SK-N-SH treated with all-trans-retinoic acid at 6 μM for 48 hours (cell line): ENCODE data around the gene B9D1.

Experiments used
- ATAC-seq: fragments of 200-7000 bp; cut with Tn5 transposase; 3 replicates; pipeline ENCODE4 v1.9.1; 2020; ENCODE audit warnings: mild to moderate bottlenecking, moderate library complexity
- ARNTL ChIP-seq: fragments of 450-650 bp; formaldehyde crosslinking; IDR thresholded peaks from 2 replicates; pipeline ENCODE4 v1.5.0; 2020; ENCODE audit warnings: low read depth, mild to moderate bottlenecking, moderate library complexity, borderline replicate concordance
- BACH2 ChIP-seq: fragments of 250-450 bp; sonication (Bioruptor Pico); IDR thresholded peaks from 2 replicates; pipeline ENCODE4 v1.9.0; 2021; ENCODE audit warnings: mild to moderate bottlenecking, borderline replicate concordance
- CREB5 ChIP-seq: fragments of 250-450 bp; sonication (Bioruptor Pico); IDR thresholded peaks from 2 replicates; pipeline ENCODE4 v1.5.1; 2020; ENCODE audit warnings: low read depth, mild to moderate bottlenecking, moderate library complexity
- CSDC2 ChIP-seq: fragments of 250-450 bp; sonication (Bioruptor Pico); IDR thresholded peaks from 2 replicates; pipeline ENCODE4 v1.5.0; 2020; ENCODE audit warnings: mild to moderate bottlenecking, moderate library complexity
- CSRNP3 ChIP-seq: fragments of 250-450 bp; sonication (Bioruptor Pico); IDR thresholded peaks from 2 replicates; pipeline ENCODE4 v1.5.1; 2021; ENCODE audit warnings: mild to moderate bottlenecking, moderate library complexity
- ESRRG ChIP-seq: fragments of 250-450 bp; sonication (Bioruptor Pico); IDR thresholded peaks from 2 replicates; pipeline ENCODE4 v1.6.1; 2021; ENCODE audit warnings: mild to moderate bottlenecking
- GLIS3 ChIP-seq: fragments of 250-450 bp; sonication (Bioruptor Pico); IDR thresholded peaks from 2 replicates; pipeline ENCODE4 v1.5.0; 2020; ENCODE audit warnings: mild to moderate bottlenecking, moderate library complexity
- ISL1 ChIP-seq: fragments of 250-450 bp; sonication (Bioruptor Pico); IDR thresholded peaks from 2 replicates; pipeline ENCODE4 v2.1.2; 2022; ENCODE audit warnings: mild to moderate bottlenecking, moderate library complexity
- OSR1 ChIP-seq: fragments of 250-450 bp; sonication (Bioruptor Pico); IDR thresholded peaks from 2 replicates; pipeline ENCODE4 v1.8.0; 2022; ENCODE audit warnings: moderate library complexity, mild to moderate bottlenecking, inconsistent platforms
- PATZ1 ChIP-seq: fragments of 250-450 bp; sonication (Bioruptor Pico); IDR thresholded peaks from 2 replicates; pipeline ENCODE4 v1.8.0; 2020; ENCODE audit warnings: mild to moderate bottlenecking, moderate library complexity, borderline replicate concordance
- RARB ChIP-seq: fragments of 250-450 bp; sonication (Bioruptor Pico); IDR thresholded peaks from 2 replicates; pipeline ENCODE4 v1.8.0; 2021; ENCODE audit warnings: mild to moderate bottlenecking, moderate library complexity
- SNAI2 ChIP-seq: fragments of 250-450 bp; sonication (Bioruptor Pico); IDR thresholded peaks from 2 replicates; pipeline ENCODE4 v1.5.0; 2020; ENCODE audit warnings: mild to moderate bottlenecking, moderate library complexity
- TCF4 ChIP-seq: fragments of 250-450 bp; sonication (Bioruptor Pico); IDR thresholded peaks from 2 replicates; pipeline ENCODE4 v1.8.0; 2021; ENCODE audit warnings: mild to moderate bottlenecking, moderate library complexity, borderline replicate concordance
- TOX ChIP-seq: fragments of 250-450 bp; sonication (Bioruptor Pico); IDR thresholded peaks from 2 replicates; pipeline ENCODE4 v1.8.0; 2021; ENCODE audit warnings: mild to moderate bottlenecking, moderate library complexity, borderline replicate concordance
- ZC3H10 ChIP-seq: fragments of 250-450 bp; sonication (Bioruptor Pico); IDR thresholded peaks from 2 replicates; pipeline ENCODE4 v1.5.1; 2021; ENCODE audit warnings: mild to moderate bottlenecking, moderate library complexity
- ZFP3 ChIP-seq: fragments of 250-450 bp; sonication (Bioruptor Pico); IDR thresholded peaks from 2 replicates; pipeline ENCODE4 v1.5.0; 2020; ENCODE audit warnings: mild to moderate bottlenecking, moderate library complexity
- ZFP30 ChIP-seq: fragments of 450-650 bp; formaldehyde crosslinking; IDR thresholded peaks from 2 replicates; pipeline ENCODE4 v1.5.0; 2022; ENCODE audit warnings: mild to moderate bottlenecking, moderate library complexity
- ZNF565 ChIP-seq: fragments of 450-650 bp; formaldehyde crosslinking; conservative IDR thresholded peaks from 2 replicates; pipeline ENCODE4 v1.5.0; 2020; ENCODE audit warnings: low read depth, mild to moderate bottlenecking, moderate library complexity
- ZNF70 ChIP-seq: fragments of 450-650 bp; formaldehyde crosslinking; IDR thresholded peaks from 2 replicates; pipeline ENCODE4 v1.5.0; 2020; ENCODE audit warnings: mild to moderate bottlenecking, moderate library complexity
- ZNF8 ChIP-seq: fragments of 450-650 bp; formaldehyde crosslinking; IDR thresholded peaks from 2 replicates; pipeline ENCODE4 v1.5.0; 2020; ENCODE audit warnings: mild to moderate bottlenecking, moderate library complexity
- TF ChIP-seq, protein P1 (sequence below): fragments of 250-450 bp; sonication (Bioruptor Pico); IDR thresholded peaks from 2 replicates; pipeline ENCODE4 v1.8.0; 2021; ENCODE audit warnings: low read depth, mild to moderate bottlenecking, moderate library complexity, borderline replicate concordance

Gene B9D1

DNA sequence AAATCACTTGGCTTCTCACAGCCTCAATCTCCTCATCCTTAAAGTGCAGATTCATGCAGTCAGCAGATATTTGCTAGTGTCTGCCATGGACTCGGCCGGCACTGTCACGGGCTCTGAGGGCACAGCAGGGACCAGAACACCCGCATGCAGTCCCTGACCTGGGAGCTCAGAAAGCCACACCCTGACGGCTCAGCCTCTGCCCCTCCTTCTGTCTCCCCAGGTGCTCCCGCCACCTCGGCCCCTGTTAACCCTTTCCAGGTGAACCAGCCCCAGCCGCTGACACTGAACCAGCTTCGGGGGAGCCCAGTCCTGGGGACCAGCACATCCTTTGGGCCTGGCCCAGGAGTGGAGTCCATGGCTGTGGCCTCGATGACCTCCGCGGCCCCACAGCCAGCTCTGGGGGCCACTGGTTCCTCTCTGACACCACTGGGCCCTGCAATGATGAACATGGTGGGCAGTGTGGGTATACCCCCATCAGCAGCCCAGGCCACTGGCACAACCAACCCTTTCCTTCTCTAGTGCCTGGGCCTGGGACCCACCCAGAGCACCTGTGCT, 28.7 kb downstream of the B9D1 start:
- TF ChIP-seq CREB5 = no peak
- TF ChIP-seq ZFP3 = no peak
- no peak for TF ChIP-seq ZNF70 (CRISPR knock-in tag)
- TF ChIP-seq PATZ1 (CRISPR knock-in tag) = no peak
- no peak for TF ChIP-seq ZFP30 (CRISPR knock-in tag)
- TF ChIP-seq ISL1 (CRISPR knock-in tag) = no peak
- TF ChIP-seq ZC3H10 (CRISPR knock-in tag) = no peak
- no peak for ATAC-seq

DNA sequence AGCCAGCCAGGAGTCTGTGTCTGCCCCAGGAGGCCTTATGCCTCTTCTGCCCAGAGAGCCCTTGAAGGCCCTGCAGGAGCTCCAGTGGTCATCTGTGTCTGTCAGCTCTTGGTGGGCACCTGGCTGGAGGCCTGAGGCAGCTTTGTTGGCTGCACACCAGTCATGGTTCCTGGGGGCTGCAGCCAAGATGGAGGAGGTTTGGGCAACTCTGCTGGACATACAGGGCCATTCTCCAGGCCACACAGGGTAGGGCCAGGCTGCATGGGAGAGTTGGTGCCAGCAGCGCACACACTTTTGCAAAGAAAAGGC, 29.4 kb downstream of the B9D1 start:
- TF ChIP-seq, protein P1, sequence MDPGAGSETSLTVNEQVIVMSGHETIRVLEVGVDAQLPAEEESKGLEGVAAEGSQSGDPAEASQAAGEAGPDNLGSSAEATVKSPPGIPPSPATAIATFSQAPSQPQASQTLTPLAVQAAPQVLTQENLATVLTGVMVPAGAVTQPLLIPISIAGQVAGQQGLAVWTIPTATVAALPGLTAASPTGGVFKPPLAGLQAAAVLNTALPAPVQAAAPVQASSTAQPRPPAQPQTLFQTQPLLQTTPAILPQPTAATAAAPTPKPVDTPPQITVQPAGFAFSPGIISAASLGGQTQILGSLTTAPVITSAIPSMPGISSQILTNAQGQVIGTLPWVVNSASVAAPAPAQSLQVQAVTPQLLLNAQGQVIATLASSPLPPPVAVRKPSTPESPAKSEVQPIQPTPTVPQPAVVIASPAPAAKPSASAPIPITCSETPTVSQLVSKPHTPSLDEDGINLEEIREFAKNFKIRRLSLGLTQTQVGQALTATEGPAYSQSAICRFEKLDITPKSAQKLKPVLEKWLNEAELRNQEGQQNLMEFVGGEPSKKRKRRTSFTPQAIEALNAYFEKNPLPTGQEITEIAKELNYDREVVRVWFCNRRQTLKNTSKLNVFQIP (CRISPR knock-in tag) = no peak
- TF ChIP-seq ARNTL (CRISPR knock-in tag) = no peak
- TF ChIP-seq CSRNP3 (CRISPR knock-in tag) = no peak
- TF ChIP-seq ZFP30 (CRISPR knock-in tag) = no peak
- no peak for TF ChIP-seq ISL1 (CRISPR knock-in tag)
- no peak for TF ChIP-seq ZNF565 (CRISPR knock-in tag)
- no peak for TF ChIP-seq BACH2 (CRISPR knock-in tag)
- no peak for TF ChIP-seq ZFP3
- TF ChIP-seq, all 23 proteins: peak for 0
- no peak for ATAC-seq

GRCh38 chr17:19332371-19333131, 30.0 kb downstream of the B9D1 start:
- no peak for TF ChIP-seq SNAI2
- ATAC-seq = no peak

DNA sequence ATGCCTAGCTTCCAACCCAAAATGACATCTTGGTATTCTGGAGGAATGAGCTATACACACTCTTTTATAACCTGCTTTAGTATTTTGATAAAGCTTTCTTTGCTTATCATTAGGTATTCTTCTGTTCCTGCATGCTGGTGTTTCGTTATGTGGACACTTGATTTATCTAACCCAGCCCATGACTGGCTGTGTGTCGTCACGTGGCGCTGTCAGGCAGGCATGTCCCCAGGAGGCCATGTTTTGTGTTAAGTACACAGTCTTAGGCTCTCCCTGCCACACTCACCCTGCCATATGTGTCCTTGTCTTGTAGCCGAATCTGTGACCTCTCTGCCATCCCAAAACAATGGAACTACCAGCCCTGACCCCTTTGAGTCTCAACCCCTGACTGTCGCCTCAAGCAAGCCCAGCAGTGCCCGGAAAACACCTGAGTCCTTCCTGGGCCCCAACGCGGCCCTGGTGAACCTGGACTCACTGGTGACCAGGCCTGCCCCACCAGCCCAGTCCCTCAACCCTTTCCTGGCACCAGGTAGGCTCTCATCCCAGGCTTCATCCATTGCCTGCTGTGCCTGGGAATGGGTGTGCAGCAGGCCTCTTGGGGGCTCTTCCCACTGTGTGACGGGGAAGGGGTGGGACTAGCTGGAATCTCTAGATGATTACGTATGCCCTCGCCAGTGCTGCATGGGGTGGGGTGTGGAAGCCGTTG, 30.8 kb downstream of the B9D1 start:
- no peak for ATAC-seq
- TF ChIP-seq ZNF8 (CRISPR knock-in tag) (no peak), BACH2 (CRISPR knock-in tag) (no peak)

DNA sequence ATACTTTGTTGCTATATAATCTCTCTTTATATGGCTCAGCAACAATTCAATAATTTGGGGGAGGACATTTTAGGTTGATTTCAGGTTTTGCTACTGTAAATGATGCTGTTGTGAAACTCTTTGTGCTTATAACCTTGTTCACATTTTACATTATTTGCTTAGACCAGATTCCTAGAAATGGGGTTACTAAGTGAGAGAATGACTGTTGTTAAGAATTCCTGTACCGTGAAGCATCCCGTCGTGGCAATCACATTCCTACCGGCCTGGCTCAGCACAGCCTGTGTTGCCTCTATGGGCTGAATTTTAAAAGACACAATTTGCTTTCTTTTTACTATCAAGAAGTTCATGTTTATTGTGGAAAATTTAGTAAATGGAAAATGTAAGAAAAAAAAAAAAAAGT, 31.4 kb downstream of the B9D1 start:
- peak; percentile 79 for ATAC-seq
- TF ChIP-seq SNAI2 (no peak), ISL1 (CRISPR knock-in tag) (no peak), ZNF565 (CRISPR knock-in tag) (no peak), ESRRG (no peak), CSDC2 (no peak), ZC3H10 (CRISPR knock-in tag) (no peak), ZNF70 (CRISPR knock-in tag) (no peak), TCF4 (no peak), CSRNP3 (CRISPR knock-in tag) (no peak), OSR1 (CRISPR knock-in tag) (no peak), ARNTL (CRISPR knock-in tag) (no peak), ZFP30 (CRISPR knock-in tag) (no peak), TOX (CRISPR knock-in tag) (no peak), GLIS3 (no peak), PATZ1 (CRISPR knock-in tag) (no peak), RARB (CRISPR knock-in tag) (no peak)
- TF ChIP-seq, protein P1 (CRISPR knock-in tag) = no peak
